Thyroid gland (tissue), 4 donors: Measurements from ENCODE around the gene ZNF804A. TPM values are rescaled to one million over a fixed set of nuclear protein-coding genes. Genes with fewer than 3 reads are reported as not detected.

Source experiments
- DNase-seq, 2 donors: peaks; one replicate each; pipeline ENCODE4 v3.0.0-alpha.2; 2019
- H3K27ac ChIP-seq, 3 donors: fragments of 200-600 bp; sonication (generic); 1 replicate in 2 of 3; 2 replicates in 1 of 3; pipeline ENCODE4 v1.5.1; 2016 to 2019; ENCODE audit warnings: mild to moderate bottlenecking in 1 of 3, moderate library complexity in 1 of 3
- H3K27me3 ChIP-seq: fragments of 200-600 bp; sonication (generic); one replicate; pipeline ENCODE4 v1.5.1; 2019
- H3K36me3 ChIP-seq, 2 donors: fragments of 200-600 bp; sonication (generic); one replicate each; pipeline ENCODE4 v1.5.1; 2016 to 2019
- H3K4me1 ChIP-seq, 2 donors: fragments of 200-600 bp; sonication (generic); one replicate each; pipeline ENCODE4 v1.5.1; 2017 to 2019
- H3K4me3 ChIP-seq, 3 donors: fragments of 200-600 bp; sonication (generic); replicated peaks in 1 of 3; 1 replicate in 2 of 3; 2 replicates in 1 of 3; pipeline ENCODE4 v1.5.1; 2016; ENCODE audit warnings: mild to moderate bottlenecking in 1 of 3
- H3K9me3 ChIP-seq: fragments of 200-600 bp; sonication (generic); one replicate; pipeline ENCODE4 v1.5.1; 2017
- POLR2A ChIP-seq, 2 donors: fragments of 450-650 bp; IDR thresholded peaks; one replicate each; pipeline ENCODE4 v1.6.1; 2017; ENCODE audit warnings: antibody characterized with exemption in 2 of 2, mild to moderate bottlenecking in 2 of 2, moderate library complexity in 1 of 2
- WGBS, 2 donors: methylation state at CpG; one replicate each; pipeline ENCODE4 v1.1.5; 2017; 5-methylcytosine and 5-hydroxymethylcytosine counted together
- intact Hi-C: fragments of 100-400 bp; cut with DNase I; formaldehyde crosslinking; loops from one replicate; pipeline ENCODE4 v1.15.1; 2023
- total RNA-seq, 4 donors: library from RNA; depleted of rRNA; stranded (reverse); fragments of >200 nt; gene quantifications; one replicate each; pipeline ENCODE4 v1.2.3, GENCODE V29; 2016
- TF ChIP-seq, protein P1 (sequence below), 6 experiments: fragments of 200-600 bp in 3 of 6; fragments of 450-650 bp in 3 of 6; sonication (generic) in 3 of 6; IDR thresholded peaks; one replicate each; pipeline ENCODE4 v1.5.1; 2016 to 2019; ENCODE audit warnings: antibody characterized with exemption in 6 of 6, mild to moderate bottlenecking in 2 of 6, inconsistent platforms in 1 of 6, moderate library complexity in 1 of 6

Gene ZNF804A
- total RNA-seq, 4 donors from 2014 or later = 0.49 to 1.2 TPM; not detected in 2

- no peak for DNase-seq
- H3K27me3 ChIP-seq = no peaks in the 10 kb centered on the region
- no peak overlapping the region for H3K4me3 ChIP-seq
- H3K36me3 ChIP-seq = no peaks in the 10 kb centered on the region
- no peaks in the 10 kb centered on the region for H3K4me1 ChIP-seq
- WGBS, 2 donors = 67 to 69% methylated on average over 1 of the region's 1 CpG
- no peak overlapping the region for H3K27ac ChIP-seq
- TF ChIP-seq POLR2A (IDR thresholded peaks at IDR 0.05) = no peak
- TF ChIP-seq, protein P1, sequence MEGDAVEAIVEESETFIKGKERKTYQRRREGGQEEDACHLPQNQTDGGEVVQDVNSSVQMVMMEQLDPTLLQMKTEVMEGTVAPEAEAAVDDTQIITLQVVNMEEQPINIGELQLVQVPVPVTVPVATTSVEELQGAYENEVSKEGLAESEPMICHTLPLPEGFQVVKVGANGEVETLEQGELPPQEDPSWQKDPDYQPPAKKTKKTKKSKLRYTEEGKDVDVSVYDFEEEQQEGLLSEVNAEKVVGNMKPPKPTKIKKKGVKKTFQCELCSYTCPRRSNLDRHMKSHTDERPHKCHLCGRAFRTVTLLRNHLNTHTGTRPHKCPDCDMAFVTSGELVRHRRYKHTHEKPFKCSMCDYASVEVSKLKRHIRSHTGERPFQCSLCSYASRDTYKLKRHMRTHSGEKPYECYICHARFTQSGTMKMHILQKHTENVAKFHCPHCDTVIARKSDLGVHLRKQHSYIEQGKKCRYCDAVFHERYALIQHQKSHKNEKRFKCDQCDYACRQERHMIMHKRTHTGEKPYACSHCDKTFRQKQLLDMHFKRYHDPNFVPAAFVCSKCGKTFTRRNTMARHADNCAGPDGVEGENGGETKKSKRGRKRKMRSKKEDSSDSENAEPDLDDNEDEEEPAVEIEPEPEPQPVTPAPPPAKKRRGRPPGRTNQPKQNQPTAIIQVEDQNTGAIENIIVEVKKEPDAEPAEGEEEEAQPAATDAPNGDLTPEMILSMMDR (IDR thresholded peaks at IDR 0.05) = no peak
- intact Hi-C loops = no loop called here
- H3K9me3 ChIP-seq = no peaks in the 10 kb centered on the region
Measured at GRCh38 chr2:184780384-184780783, 182.1 kb downstream of the ZNF804A start.

DNA sequence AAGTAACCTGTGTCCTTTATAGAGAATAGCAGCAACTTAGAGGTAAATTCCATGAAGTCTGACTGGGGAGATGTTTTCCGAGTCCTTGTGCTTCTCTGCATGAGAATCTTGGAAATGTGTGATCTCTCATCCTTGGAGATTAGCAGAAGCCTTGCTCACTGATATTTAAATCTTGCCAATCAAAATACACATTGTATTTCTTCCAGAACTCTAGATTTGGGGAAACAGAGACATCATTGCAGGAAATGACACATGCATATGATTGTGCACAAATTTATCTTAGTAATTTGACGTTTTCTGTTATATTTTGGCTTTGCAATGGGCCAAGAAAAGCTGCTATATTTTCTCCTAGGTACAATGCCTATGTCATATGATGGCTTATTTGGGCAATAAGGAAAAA, 182.6 kb downstream of the ZNF804A start:
- WGBS, 2 donors = 62 to 75% methylated on average over 2 of the region's 2 CpGs
- Histone ChIP-seq H3K4me3 (no peak overlapping the region), H3K9me3 (no peaks in the 10 kb centered on the region), H3K27ac (no peak overlapping the region), H3K27me3 (no peaks in the 10 kb centered on the region), H3K4me1 (no peaks in the 10 kb centered on the region), H3K36me3 (no peaks in the 10 kb centered on the region)
- intact Hi-C loops = no loop called here
- TF ChIP-seq, protein P1 (IDR thresholded peaks at IDR 0.05) = no peak
- TF ChIP-seq POLR2A (IDR thresholded peaks at IDR 0.05) = no peak
- DNase-seq = no peak

DNA sequence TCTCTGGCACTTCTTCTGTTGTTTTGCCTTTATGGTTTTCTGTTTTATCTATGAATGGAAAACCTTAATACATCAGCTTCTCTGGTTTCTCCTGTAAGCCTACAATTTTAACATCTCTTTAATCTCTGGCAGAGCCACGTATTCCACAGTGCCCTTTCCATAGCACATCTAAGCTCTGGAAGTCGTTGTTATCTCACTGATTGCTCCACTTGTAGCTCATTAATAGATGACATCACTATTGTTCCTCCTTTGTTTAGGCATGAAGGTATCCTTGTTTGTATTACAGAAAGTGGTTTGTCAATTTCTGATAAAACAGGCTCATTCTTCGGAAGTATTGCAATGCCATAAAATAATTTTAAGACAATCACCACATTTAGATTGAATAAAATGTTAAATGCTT, 185.2 kb downstream of the ZNF804A start:
- H3K9me3 ChIP-seq = no peaks in the 10 kb centered on the region
- H3K4me1 ChIP-seq = no peaks in the 10 kb centered on the region
- TF ChIP-seq, protein P1 (IDR thresholded peaks at IDR 0.05) = no peak
- TF ChIP-seq POLR2A (IDR thresholded peaks at IDR 0.05) = no peak
- intact Hi-C loops = no loop called here
- WGBS, 2 donors = 65 to 79% methylated on average over 3 of the region's 3 CpGs
- H3K4me3 ChIP-seq = no peak overlapping the region
- no peaks in the 10 kb centered on the region for H3K36me3 ChIP-seq
- DNase-seq = no peak
- no peaks in the 10 kb centered on the region for H3K27me3 ChIP-seq
- no peak overlapping the region for H3K27ac ChIP-seq

DNA sequence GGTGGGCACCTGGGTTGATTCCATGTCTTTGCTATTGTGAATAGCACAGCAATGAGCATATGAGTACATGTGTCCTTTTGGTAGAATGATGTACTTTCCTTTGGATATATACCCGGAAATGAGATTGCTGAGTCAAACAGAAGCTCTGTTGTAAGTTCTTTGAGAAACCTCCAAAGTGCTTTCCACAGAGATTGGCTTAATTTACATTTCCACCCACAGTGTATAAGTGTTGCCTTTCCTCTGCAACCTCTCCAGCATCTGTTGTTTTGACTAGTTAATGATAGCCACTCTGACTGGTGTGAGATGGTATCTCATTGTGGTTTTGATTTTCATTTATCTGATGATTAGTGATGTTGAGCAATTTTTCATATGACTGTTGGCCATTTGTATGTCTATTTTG, 194.8 kb downstream of the ZNF804A start:
- Histone ChIP-seq H3K36me3 (no peaks in the 10 kb centered on the region), H3K27me3 (no peaks in the 10 kb centered on the region), H3K4me3 (no peak overlapping the region), H3K27ac (no peak overlapping the region), H3K4me1 (no peaks in the 10 kb centered on the region), H3K9me3 (no peaks in the 10 kb centered on the region)
- TF ChIP-seq, protein P1 (IDR thresholded peaks at IDR 0.05) = no peak
- TF ChIP-seq POLR2A (IDR thresholded peaks at IDR 0.05) = no peak
- WGBS, 2 donors = 94 to 96% methylated on average over 1 of the region's 1 CpG
- intact Hi-C loops = no loop called here
- DNase-seq = no peak

GRCh38 chr2:184799379-184799778, 201.1 kb downstream of the ZNF804A start:
- 90 to 91% methylated on average over 4 of the region's 4 CpGs for WGBS, 2 donors
- no peaks in the 10 kb centered on the region for H3K4me1 ChIP-seq
- DNase-seq = no peak

More at GRCh38 chr2:184799379-184799778, 201.1 kb downstream of the ZNF804A start:
- Histone ChIP-seq H3K9me3 (no peaks in the 10 kb centered on the region), H3K4me3 (no peak overlapping the region), H3K27me3 (no peaks in the 10 kb centered on the region), H3K36me3 (no peaks in the 10 kb centered on the region), H3K27ac (no peak overlapping the region)
- intact Hi-C loops = no loop called here
- no peak for TF ChIP-seq POLR2A (IDR thresholded peaks at IDR 0.05)
- TF ChIP-seq, protein P1 (IDR thresholded peaks at IDR 0.05) = no peak
